Kidney epithelial cell (primary cell): ENCODE data around the gene PRPF6. TPM values are rescaled to one million over a fixed set of nuclear protein-coding genes. Genes with fewer than 3 reads are reported as not detected.

Source experiments
- DNase-seq: peaks from one replicate; pipeline ENCODE4 v3.0.0-alpha.2; 2010; ENCODE audit warnings: low read depth
- H3K27me3 ChIP-seq: 2 replicates; pipeline ENCODE4 v1.6.0; 2011; ENCODE audit warnings: low read length; ENCODE audit not compliant: control insufficient read depth, insufficient read depth
- H3K36me3 ChIP-seq: 2 replicates; pipeline ENCODE4 v1.5.1; 2011; ENCODE audit warnings: low read length; ENCODE audit not compliant: control insufficient read depth, insufficient read depth
- H3K4me3 ChIP-seq: 2 replicates; pipeline ENCODE4 v1.5.1; 2011; ENCODE audit warnings: low read depth, mild to moderate bottlenecking, control low read depth, low read length
- CTCF ChIP-seq: IDR thresholded peaks from 2 replicates; pipeline ENCODE4 v1.5.1; 2011; ENCODE audit warnings: mild to moderate bottlenecking, moderate library complexity, low read length, control low read depth, inconsistent platforms; ENCODE audit not compliant: insufficient read depth, poor library complexity, severe bottlenecking
- total RNA-seq: library from RNA; depleted of rRNA; stranded (reverse); fragments of >200 nt; gene quantifications from 2 replicates; pipeline ENCODE4 v1.2.3, GENCODE V29; 2015

PRPF6 gene
- total RNA-seq, 1 donor from 2014 or later, result 78.5 TPM

- DNase-seq, result no peak
- Histone ChIP-seq H3K36me3 (no peaks in the 10 kb centered on the region), H3K27me3 (no peaks in the 10 kb centered on the region), H3K4me3 (no peak overlapping the region)
- no peak for TF ChIP-seq CTCF
Measured at GRCh38 chr20:64068386-64069208, 87.7 kb downstream of the PRPF6 start.

- TF ChIP-seq CTCF, result no peak
- H3K27me3 ChIP-seq, result no peaks in the 10 kb centered on the region
- no peak overlapping the region for H3K4me3 ChIP-seq
- no peaks in the 10 kb centered on the region for H3K36me3 ChIP-seq
- no peak for DNase-seq
Measured at GRCh38 chr20:64069209-64069613, 88.3 kb downstream of the PRPF6 start.

- DNase-seq, result no peak
- Histone ChIP-seq H3K36me3 (no peaks in the 10 kb centered on the region), H3K4me3 (no peak overlapping the region), H3K27me3 (no peaks in the 10 kb centered on the region)
- peak; percentile 93 for TF ChIP-seq CTCF
Measured at GRCh38 chr20:64069614-64070243, 88.8 kb downstream of the PRPF6 start.

DNA sequence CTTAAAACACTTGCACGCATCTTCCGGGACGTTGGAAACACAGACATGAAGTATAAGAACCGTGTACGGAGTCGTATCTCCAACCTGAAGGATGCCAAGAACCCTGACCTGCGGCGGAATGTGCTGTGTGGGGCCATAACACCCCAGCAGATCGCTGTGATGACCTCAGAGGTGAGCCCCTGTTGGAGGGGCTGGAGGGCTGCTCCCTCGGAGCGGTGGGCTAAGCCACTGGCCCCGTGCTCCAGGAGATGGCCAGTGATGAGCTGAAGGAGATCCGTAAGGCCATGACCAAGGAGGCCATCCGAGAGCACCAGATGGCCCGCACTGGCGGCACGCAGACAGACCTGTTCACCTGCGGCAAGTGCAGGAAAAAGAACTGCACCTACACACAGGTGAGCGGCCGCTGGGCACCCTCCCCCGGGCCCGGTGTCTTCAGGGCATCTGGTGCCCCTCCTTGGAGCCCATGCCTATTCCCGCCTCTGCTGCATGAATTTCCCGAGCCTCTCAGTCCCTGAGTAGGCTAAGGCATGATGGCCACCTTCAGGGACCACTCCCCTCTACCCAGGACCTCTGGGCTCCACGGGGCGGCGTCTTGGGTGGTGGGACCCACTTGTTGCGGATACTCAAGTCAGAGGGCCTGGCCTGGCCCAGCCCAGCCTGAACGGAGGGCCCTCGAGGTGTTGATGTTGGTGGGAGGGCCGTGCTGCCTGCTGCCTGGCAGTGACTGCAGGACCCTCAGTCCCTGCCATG lies 89.5 kb downstream of the PRPF6 start:
- DNase-seq, result no peak
- H3K27me3 ChIP-seq, result no peaks in the 10 kb centered on the region

More for the DNA sequence above, 89.5 kb downstream of the PRPF6 start:
- TF ChIP-seq CTCF, result no peak
- Histone ChIP-seq H3K4me3 (no peak overlapping the region), H3K36me3 (no peaks in the 10 kb centered on the region)
